Keratinocyte (primary cell): Measurements from ENCODE around the gene PLA2G2C. TPM values are rescaled to one million over a fixed set of nuclear protein-coding genes. Genes with fewer than 3 reads are reported as not detected.

Source experiments
- DNase-seq: peaks from one replicate; pipeline ENCODE4 v3.0.0-alpha.2; 2011; ENCODE audit warnings: low read depth, missing footprints, low spot score
- FAIRE-seq: peaks from 2 replicates; lab custom pipeline; 2011; peaks lifted over from hg19 to GRCh38; lab: Jason Lieb, UNC
- H2AFZ ChIP-seq: 2 replicates; pipeline ENCODE4 v1.6.0; 2012; ENCODE audit warnings: low read length, control low read depth, inconsistent platforms; ENCODE audit not compliant: control insufficient read depth
- H3K27ac ChIP-seq: 2 replicates; pipeline ENCODE4 v1.5.1; 2011; ENCODE audit warnings: low read length; ENCODE audit not compliant: control insufficient read depth, insufficient read depth
- H3K27me3 ChIP-seq: 3 replicates; pipeline ENCODE4 v1.6.0; 2011; ENCODE audit warnings: low read length; ENCODE audit not compliant: control insufficient read depth, insufficient read depth; ENCODE audit errors: extremely low read depth
- H3K36me3 ChIP-seq, 2 experiments: 2 replicates in 1 of 2; 3 replicates in 1 of 2; pipeline ENCODE4 v1.5.1; 2011; ENCODE audit warnings: low read length in 2 of 2, mild to moderate bottlenecking in 1 of 2; ENCODE audit not compliant: control insufficient read depth in 2 of 2, insufficient read depth in 2 of 2; ENCODE audit errors: extremely low read depth in 1 of 2
- H3K4me1 ChIP-seq: 3 replicates; pipeline ENCODE4 v1.5.1; 2011; ENCODE audit warnings: low read length; ENCODE audit not compliant: control insufficient read depth, insufficient read depth; ENCODE audit errors: extremely low read depth
- H3K4me2 ChIP-seq: 3 replicates; pipeline ENCODE4 v1.6.0; 2011; ENCODE audit warnings: low read depth, low read length; ENCODE audit not compliant: control insufficient read depth, insufficient read depth; ENCODE audit errors: extremely low read depth
- H3K4me3 ChIP-seq, 3 experiments: fragments of 200-600 bp in 1 of 3; sonication (generic) in 1 of 3; 2 replicates in 2 of 3; 3 replicates in 1 of 3; pipeline ENCODE4 v1.5.1; 2011 to 2016; ENCODE audit warnings: low read length in 3 of 3, mild to moderate bottlenecking in 3 of 3, control low read depth in 2 of 3, inconsistent platforms in 1 of 3, low read depth in 1 of 3, mixed read lengths in 1 of 3, mixed run types in 1 of 3, moderate library complexity in 1 of 3; ENCODE audit not compliant: control insufficient read depth in 2 of 3, insufficient read depth in 2 of 3; ENCODE audit errors: extremely low read depth in 1 of 3
- H3K79me2 ChIP-seq: 2 replicates; pipeline ENCODE4 v1.6.0; 2012; ENCODE audit warnings: low read length; ENCODE audit not compliant: control insufficient read depth, insufficient read depth
- H3K9ac ChIP-seq: 3 replicates; pipeline ENCODE4 v1.6.0; 2011; ENCODE audit warnings: low read length; ENCODE audit not compliant: control insufficient read depth, insufficient read depth; ENCODE audit errors: extremely low read depth
- H3K9me1 ChIP-seq: 3 replicates; pipeline ENCODE4 v1.6.0; 2011; ENCODE audit warnings: low read length; ENCODE audit not compliant: control insufficient read depth, insufficient read depth; ENCODE audit errors: extremely low read depth
- H3K9me3 ChIP-seq: 2 replicates; pipeline ENCODE4 v1.5.1; 2012; ENCODE audit warnings: low read depth, low read length; ENCODE audit not compliant: control insufficient read depth
- H4K20me1 ChIP-seq: 3 replicates; pipeline ENCODE4 v1.6.0; 2011; ENCODE audit warnings: low read length; ENCODE audit not compliant: control insufficient read depth, insufficient read depth; ENCODE audit errors: extremely low read depth
- EZH2 ChIP-seq: IDR thresholded peaks from one replicate; pipeline ENCODE4 v1.6.1; 2012; ENCODE audit warnings: inconsistent platforms, mild to moderate bottlenecking, low read length, moderate library complexity
- dilution Hi-C: fragments of 300-500 bp; cut with MboI; formaldehyde crosslinking; loops from one replicate; pipeline ENCODE4 v1.7.0; 2020; ENCODE audit warnings: low sequenced_read_pairs; ENCODE audit not compliant: extremely low pct_ligation_motif_present
- polyA plus RNA-seq, 5 experiments: library from polyadenylated mRNA; depleted of rRNA in 3 of 5; stranded (reverse) in 3 of 5; stranded (forward) in 1 of 5; unstranded in 1 of 5; fragments of >200 nt; gene quantifications; 1 replicate in 1 of 5; 2 replicates in 3 of 5; 3 replicates in 1 of 5; pipeline versions ENCODE4 v1.2.1 to v1.2.3, GENCODE V29; 2011 to 2012; ENCODE audit warnings: missing spikeins in 2 of 5, low read depth in 1 of 5, low replicate concordance in 1 of 5
- TF ChIP-seq, protein P1 (sequence below), 3 experiments: IDR thresholded peaks in 1 of 3; conservative IDR thresholded peaks in 1 of 3; optimal IDR thresholded peaks in 1 of 3; 2 replicates in 2 of 3; 3 replicates in 1 of 3; pipeline versions ENCODE3 to v1.5.1; 2011; ENCODE audit warnings: low read length in 3 of 3, mild to moderate bottlenecking in 3 of 3, moderate library complexity in 2 of 3, control low read depth in 1 of 3, inconsistent platforms in 1 of 3; ENCODE audit not compliant: insufficient read depth in 2 of 3; ENCODE audit errors: extremely low read depth in 1 of 3

PLA2G2C gene
- polyA plus RNA-seq, 1 donor (not counting 4 experiments of a cell fraction or from before 2014, with no cell fraction given) = not detected

DNA sequence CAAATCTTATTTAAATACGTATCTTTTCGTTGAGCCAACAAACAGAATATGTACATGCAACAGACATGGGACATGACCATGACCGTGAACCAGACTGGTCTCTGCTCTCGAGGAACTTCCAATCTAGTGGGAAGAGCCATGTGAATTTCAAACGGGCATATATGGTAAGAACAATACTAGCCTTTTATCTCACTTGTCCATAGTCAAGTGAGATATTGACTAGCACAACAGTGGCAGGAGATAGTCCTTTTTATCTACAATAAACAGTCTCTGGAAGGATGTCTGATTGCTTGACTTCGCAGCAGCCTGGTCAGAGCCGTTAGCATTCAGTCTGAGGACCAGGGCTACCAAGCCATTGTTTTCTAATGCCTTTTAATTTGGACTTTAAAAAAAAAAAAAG lies 12.6 kb upstream of the PLA2G2C start:
- no peak overlapping the region for H3K4me2 ChIP-seq
- FAIRE-seq = no peak

DNA sequence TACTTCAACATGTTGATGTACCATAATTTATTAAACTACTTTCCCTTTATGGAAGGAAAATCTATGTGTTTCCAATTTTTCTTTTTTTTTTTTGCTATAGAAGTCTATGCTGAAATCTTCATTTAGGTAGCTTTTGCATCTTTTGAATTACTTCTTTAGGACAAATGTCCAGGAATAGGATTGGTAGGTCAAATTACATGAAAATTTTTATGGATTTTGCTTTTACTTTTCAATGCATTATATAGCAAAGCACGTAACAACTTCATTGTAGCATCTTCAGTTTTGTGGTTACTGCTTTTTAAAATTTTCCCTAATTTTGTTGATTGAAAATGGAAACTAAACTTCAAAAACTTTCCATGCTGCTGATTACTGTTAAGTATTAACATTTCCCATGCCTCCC lies 12.0 kb upstream of the PLA2G2C start:
- dilution Hi-C loops = no loop called here
- H3K27me3 ChIP-seq = peaks cover 4% of the 10 kb centered on the region
- H3K4me2 ChIP-seq = no peak overlapping the region
- TF ChIP-seq EZH2 = no peak
- TF ChIP-seq, protein P1, sequence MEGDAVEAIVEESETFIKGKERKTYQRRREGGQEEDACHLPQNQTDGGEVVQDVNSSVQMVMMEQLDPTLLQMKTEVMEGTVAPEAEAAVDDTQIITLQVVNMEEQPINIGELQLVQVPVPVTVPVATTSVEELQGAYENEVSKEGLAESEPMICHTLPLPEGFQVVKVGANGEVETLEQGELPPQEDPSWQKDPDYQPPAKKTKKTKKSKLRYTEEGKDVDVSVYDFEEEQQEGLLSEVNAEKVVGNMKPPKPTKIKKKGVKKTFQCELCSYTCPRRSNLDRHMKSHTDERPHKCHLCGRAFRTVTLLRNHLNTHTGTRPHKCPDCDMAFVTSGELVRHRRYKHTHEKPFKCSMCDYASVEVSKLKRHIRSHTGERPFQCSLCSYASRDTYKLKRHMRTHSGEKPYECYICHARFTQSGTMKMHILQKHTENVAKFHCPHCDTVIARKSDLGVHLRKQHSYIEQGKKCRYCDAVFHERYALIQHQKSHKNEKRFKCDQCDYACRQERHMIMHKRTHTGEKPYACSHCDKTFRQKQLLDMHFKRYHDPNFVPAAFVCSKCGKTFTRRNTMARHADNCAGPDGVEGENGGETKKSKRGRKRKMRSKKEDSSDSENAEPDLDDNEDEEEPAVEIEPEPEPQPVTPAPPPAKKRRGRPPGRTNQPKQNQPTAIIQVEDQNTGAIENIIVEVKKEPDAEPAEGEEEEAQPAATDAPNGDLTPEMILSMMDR (optimal IDR thresholded peaks at IDR 0.05 in 1 of 3, IDR thresholded peaks at IDR 0.05 in 1 of 3, conservative IDR thresholded peaks at IDR 0.05 in 1 of 3; ENCODE audit: extremely low read depth in 1 of 3, insufficient read depth in 2 of 3, low read length in 3 of 3) = no peak
- DNase-seq = no peak
- no peaks in the 10 kb centered on the region for H3K36me3 ChIP-seq
- H2AFZ ChIP-seq = no peak overlapping the region
- H3K4me3 ChIP-seq = no peak overlapping the region
- H3K4me1 ChIP-seq = peaks cover 21% of the 10 kb centered on the region
- H3K9ac ChIP-seq = no peak overlapping the region
- H3K9me1 ChIP-seq = no peaks in the 10 kb centered on the region
- no peaks in the 10 kb centered on the region for H4K20me1 ChIP-seq
- H3K9me3 ChIP-seq = no peaks in the 10 kb centered on the region
- FAIRE-seq = no peak
- no peak overlapping the region for H3K27ac ChIP-seq
- no peaks in the 10 kb centered on the region for H3K79me2 ChIP-seq

More for the DNA sequence above, 12.6 kb upstream of the PLA2G2C start:
- no peak overlapping the region for H3K4me3 ChIP-seq
- no peaks in the 10 kb centered on the region for H3K79me2 ChIP-seq
- no peak overlapping the region for H2AFZ ChIP-seq
- no peaks in the 10 kb centered on the region for H4K20me1 ChIP-seq
- H3K9ac ChIP-seq = no peak overlapping the region
- dilution Hi-C loops = no loop called here
- H3K9me3 ChIP-seq = no peaks in the 10 kb centered on the region
- H3K27me3 ChIP-seq = peaks cover 4% of the 10 kb centered on the region
- no peaks in the 10 kb centered on the region for H3K36me3 ChIP-seq
- H3K9me1 ChIP-seq = no peaks in the 10 kb centered on the region
- TF ChIP-seq EZH2 = no peak
- TF ChIP-seq, protein P1 (optimal IDR thresholded peaks at IDR 0.05 in 1 of 3, IDR thresholded peaks at IDR 0.05 in 1 of 3, conservative IDR thresholded peaks at IDR 0.05 in 1 of 3; ENCODE audit: extremely low read depth in 1 of 3, insufficient read depth in 2 of 3, low read length in 3 of 3) = no peak
- DNase-seq = no peak
- peaks cover 21% of the 10 kb centered on the region for H3K4me1 ChIP-seq
- H3K27ac ChIP-seq = no peak overlapping the region
